ENCODE results near the gene SNX5.

The SNX5 gene

DNA sequence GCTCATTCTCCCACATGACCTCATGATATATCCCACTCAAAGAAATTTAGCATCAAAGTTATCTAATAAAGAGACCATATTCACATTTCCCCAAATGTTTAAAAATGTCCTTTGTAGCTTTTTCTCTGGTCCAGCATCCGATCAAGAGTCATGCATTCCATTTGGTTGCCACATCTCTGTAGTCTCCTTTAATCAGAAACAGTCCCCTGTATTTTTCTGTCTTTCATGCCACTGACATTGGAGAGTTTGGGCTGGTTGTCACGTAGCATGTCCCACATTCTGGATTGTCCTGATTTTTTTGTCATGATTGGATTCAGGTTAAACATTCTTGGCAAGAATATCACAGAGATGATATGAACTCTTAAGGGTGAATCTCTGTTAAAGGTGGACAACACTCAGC, 55.7 kb downstream of the SNX5 start:
- TF ChIP-seq CTCF (IDR thresholded peaks at IDR 0.05; ENCODE audit: control insufficient read depth, insufficient read depth, low read depth, low read length, missing control alignments): no peak
- DNase-seq (ENCODE audit: low read depth): no peak
- H3K4me3 ChIP-seq (ENCODE audit: control insufficient read depth, low read depth, low read length): no peak overlapping the region

DNA sequence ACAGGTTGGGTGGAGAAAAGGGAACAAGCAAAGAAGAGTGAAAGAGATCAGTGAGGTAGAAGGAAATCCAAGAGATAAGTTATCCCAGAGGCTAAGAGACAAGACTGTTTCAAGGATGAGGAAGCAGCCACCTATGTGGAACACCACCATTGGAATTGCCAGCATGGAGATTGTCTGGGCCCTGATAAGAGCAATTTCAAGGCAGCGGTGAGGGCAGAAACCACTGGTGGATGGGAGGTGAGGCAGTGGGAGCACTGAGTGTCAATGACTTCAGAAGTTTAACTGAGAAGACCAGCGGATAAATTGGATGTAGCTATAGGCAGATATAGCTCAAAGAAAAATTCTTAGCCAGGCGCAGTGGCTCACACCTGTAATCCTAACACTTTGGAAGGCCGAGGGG, 56.7 kb downstream of the SNX5 start:
- TF ChIP-seq CTCF (IDR thresholded peaks at IDR 0.05; ENCODE audit: control insufficient read depth, insufficient read depth, low read depth, low read length, missing control alignments): no peak
- H3K4me3 ChIP-seq (ENCODE audit: control insufficient read depth, low read depth, low read length): no peak overlapping the region

GRCh38 chr20:17910828-17911294, 57.7 kb downstream of the SNX5 start:
- TF ChIP-seq CTCF (IDR thresholded peaks at IDR 0.05; ENCODE audit: control insufficient read depth, insufficient read depth, low read depth, low read length, missing control alignments): peak; percentile 13
- peak; percentile 86 for DNase-seq (ENCODE audit: low read depth)
- H3K4me3 ChIP-seq (ENCODE audit: control insufficient read depth, low read depth, low read length): no peak overlapping the region

More for the DNA sequence above, 56.7 kb downstream of the SNX5 start:
- DNase-seq (ENCODE audit: low read depth): no peak

- no peak for TF ChIP-seq CTCF (IDR thresholded peaks at IDR 0.05; ENCODE audit: control insufficient read depth, insufficient read depth, low read depth, low read length, missing control alignments)
- H3K4me3 ChIP-seq (ENCODE audit: control insufficient read depth, low read depth, low read length): no peak overlapping the region
- DNase-seq (ENCODE audit: low read depth): no peak
These were observed 58.7 kb downstream of the SNX5 start for GRCh38 chr20:17909869-17910321.

DNA sequence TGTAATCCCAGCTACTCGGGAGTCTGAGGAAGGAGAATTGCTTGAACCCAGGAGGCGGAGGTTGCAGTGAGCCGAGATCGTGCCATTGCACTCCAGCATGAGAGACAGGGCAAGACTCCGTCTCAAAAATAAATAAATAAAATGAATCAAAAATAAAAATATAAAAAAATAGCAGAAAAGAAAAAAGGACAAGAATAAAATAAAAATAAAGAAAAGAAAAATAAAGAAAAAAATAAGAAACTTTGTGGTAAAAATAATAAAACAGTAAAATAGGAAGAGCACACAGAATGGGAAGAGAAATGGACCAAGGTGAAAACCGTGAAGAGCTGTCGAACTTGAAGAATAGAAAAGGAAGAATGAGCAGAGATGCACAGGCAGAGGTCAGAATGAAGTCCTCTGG, 63.0 kb downstream of the SNX5 start:
- TF ChIP-seq CTCF (IDR thresholded peaks at IDR 0.05; ENCODE audit: control insufficient read depth, insufficient read depth, low read depth, low read length, missing control alignments): no peak
- DNase-seq (ENCODE audit: low read depth): no peak
- no peak overlapping the region for H3K4me3 ChIP-seq (ENCODE audit: control insufficient read depth, low read depth, low read length)

DNA sequence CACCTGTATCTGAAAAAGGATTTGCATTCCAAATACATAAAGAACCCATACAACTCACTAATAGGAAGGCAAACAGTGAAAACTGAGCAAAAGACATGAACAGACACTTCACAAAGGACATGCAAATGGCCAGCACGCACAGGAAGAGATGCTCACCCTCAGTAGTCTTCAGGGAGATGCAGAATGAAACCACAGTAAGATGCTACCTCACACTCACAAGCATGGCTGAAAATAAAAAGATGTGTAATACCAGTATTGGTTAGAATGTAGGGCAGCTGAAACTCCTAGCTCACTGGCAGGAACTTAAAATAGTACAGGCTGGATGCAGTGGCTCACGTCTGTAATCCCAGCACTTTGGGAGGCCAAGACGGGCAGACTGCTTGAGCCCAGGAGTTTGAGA, 64.6 kb downstream of the SNX5 start:
- no peak for DNase-seq (ENCODE audit: low read depth)
- H3K4me3 ChIP-seq (ENCODE audit: control insufficient read depth, low read depth, low read length): no peak overlapping the region
- no peak for TF ChIP-seq CTCF (IDR thresholded peaks at IDR 0.05; ENCODE audit: control insufficient read depth, insufficient read depth, low read depth, low read length, missing control alignments)
